ENCODE data around the gene BAZ1B. TPM values are rescaled to one million over a fixed set of nuclear protein-coding genes. Genes with fewer than 3 reads are reported as not detected.
"Not testable (repeated sequence)": the region's sequence is repeated elsewhere in the genome, so short reads cannot be mapped to it uniquely, and the experiment has no call there.

BAZ1B gene
- total RNA-seq, 1 donor from 2014 or later, result 108 TPM

DNA sequence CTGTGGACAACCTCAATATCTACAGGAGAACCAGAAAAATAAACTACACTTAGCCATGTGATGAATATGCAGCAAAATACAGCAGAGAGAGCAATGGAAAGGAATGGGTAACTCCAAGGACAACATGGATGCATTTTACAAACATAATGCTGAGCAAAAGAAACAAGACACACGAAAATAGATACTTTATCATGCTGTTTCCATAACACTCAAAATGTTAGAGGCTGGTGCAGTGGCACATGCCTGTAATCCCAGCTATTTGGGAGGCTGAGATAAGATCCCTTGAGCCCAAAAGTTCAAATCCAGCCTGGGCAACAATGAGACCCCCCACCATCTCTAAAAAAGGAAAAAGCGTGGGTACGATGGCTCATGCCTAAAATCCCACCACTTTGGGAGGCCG lies 27.1 kb upstream of the BAZ1B start:
- Mint-ChIP-seq H3K27me3 (ENCODE audit: unreplicated experiment) (no peaks in the 10 kb centered on the region), H3K36me3 (ENCODE audit: unreplicated experiment) (no peaks in the 10 kb centered on the region), H3K9me3 (ENCODE audit: unreplicated experiment) (no peaks in the 10 kb centered on the region), H3K4me3 (ENCODE audit: unreplicated experiment) (no peak overlapping the region), H3K4me1 (ENCODE audit: low read depth, unreplicated experiment) (peaks cover 4% of the 10 kb centered on the region), H3K27ac (ENCODE audit: unreplicated experiment) (no peak overlapping the region)
- TF ChIP-seq, protein P1, sequence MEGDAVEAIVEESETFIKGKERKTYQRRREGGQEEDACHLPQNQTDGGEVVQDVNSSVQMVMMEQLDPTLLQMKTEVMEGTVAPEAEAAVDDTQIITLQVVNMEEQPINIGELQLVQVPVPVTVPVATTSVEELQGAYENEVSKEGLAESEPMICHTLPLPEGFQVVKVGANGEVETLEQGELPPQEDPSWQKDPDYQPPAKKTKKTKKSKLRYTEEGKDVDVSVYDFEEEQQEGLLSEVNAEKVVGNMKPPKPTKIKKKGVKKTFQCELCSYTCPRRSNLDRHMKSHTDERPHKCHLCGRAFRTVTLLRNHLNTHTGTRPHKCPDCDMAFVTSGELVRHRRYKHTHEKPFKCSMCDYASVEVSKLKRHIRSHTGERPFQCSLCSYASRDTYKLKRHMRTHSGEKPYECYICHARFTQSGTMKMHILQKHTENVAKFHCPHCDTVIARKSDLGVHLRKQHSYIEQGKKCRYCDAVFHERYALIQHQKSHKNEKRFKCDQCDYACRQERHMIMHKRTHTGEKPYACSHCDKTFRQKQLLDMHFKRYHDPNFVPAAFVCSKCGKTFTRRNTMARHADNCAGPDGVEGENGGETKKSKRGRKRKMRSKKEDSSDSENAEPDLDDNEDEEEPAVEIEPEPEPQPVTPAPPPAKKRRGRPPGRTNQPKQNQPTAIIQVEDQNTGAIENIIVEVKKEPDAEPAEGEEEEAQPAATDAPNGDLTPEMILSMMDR (IDR thresholded peaks at IDR 0.05; ENCODE audit: partially characterized antibody, unreplicated experiment), result no peak
- DNase-seq, result no peak

DNA sequence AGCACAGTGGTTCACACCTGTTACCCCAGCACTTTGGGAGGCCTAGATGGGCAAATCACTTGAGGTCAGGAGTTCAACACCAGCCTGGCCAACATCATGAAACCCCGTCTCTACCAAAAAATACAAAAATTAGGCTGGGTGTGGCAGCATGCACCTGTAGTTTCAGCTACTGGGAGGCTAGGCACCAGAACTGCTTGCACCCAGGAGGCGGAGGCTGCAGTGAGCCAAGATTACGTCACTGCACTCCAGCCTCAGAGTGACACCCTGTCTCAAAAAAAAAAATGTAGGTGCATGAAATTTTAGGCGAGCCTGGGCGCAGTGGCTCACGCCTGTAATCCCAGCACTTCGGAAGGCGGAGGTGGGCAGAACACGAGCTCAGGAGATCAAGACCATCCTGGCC lies 25.7 kb upstream of the BAZ1B start:
- H3K27ac Mint-ChIP-seq (ENCODE audit: unreplicated experiment), result no peak overlapping the region
- TF ChIP-seq, protein P1 (IDR thresholded peaks at IDR 0.05; ENCODE audit: partially characterized antibody, unreplicated experiment), result no peak
- no peak overlapping the region for H3K4me3 Mint-ChIP-seq (ENCODE audit: unreplicated experiment)

DNA sequence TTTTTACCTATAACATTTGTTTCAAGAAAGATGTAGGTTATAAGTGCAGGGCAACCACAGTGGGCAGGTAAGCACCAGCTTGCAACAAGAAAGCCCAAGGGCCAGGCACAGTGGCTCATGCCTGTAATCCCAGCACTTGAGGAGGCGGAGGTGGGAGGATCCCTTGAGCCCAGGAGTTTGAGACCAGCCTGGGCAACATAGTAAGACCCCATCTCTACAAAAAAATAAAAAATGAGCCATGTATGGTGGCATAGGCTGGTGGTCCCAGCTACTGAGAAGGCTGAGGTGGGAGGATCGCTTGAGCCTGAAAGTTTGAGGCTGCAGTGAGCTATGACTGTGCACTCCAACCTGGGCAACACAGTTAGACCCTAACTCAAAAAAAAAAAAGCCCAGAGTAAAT lies 22.6 kb upstream of the BAZ1B start:
- H3K9me3 Mint-ChIP-seq (ENCODE audit: unreplicated experiment), result no peaks in the 10 kb centered on the region
- H3K36me3 Mint-ChIP-seq (ENCODE audit: unreplicated experiment), result no peaks in the 10 kb centered on the region
- H3K27ac Mint-ChIP-seq (ENCODE audit: unreplicated experiment), result no peak overlapping the region
- TF ChIP-seq, protein P1 (IDR thresholded peaks at IDR 0.05; ENCODE audit: partially characterized antibody, unreplicated experiment), result no peak
- DNase-seq, result no peak
- H3K4me3 Mint-ChIP-seq (ENCODE audit: unreplicated experiment), result no peak overlapping the region
- no peaks in the 10 kb centered on the region for H3K27me3 Mint-ChIP-seq (ENCODE audit: unreplicated experiment)
- peaks cover 4% of the 10 kb centered on the region for H3K4me1 Mint-ChIP-seq (ENCODE audit: low read depth, unreplicated experiment)

More for the DNA sequence above, 25.7 kb upstream of the BAZ1B start:
- H3K36me3 Mint-ChIP-seq (ENCODE audit: unreplicated experiment), result no peaks in the 10 kb centered on the region
- no peaks in the 10 kb centered on the region for H3K27me3 Mint-ChIP-seq (ENCODE audit: unreplicated experiment)
- peaks cover 4% of the 10 kb centered on the region for H3K4me1 Mint-ChIP-seq (ENCODE audit: low read depth, unreplicated experiment)
- no peaks in the 10 kb centered on the region for H3K9me3 Mint-ChIP-seq (ENCODE audit: unreplicated experiment)
- no peak for DNase-seq

DNA sequence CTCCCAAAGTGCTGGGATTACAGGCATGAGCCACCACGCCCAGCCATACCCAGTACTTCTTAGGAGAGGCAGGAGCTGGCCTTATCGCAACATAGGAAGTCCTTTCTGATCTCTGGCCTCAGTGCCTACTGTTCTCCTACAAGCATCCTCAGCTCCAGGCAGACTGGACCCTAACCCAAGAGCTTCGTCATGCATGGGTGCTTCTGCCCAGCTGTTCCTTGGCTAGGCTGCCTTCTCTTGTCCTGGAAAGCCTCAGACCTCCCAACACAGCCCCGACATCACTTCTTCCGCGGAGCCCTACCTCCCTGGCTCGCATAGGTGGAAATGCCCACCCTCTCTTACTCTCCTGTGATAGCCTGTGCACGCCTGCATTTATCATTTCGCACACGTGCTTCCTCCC lies 19.6 kb upstream of the BAZ1B start:
- TF ChIP-seq, protein P1 (IDR thresholded peaks at IDR 0.05; ENCODE audit: partially characterized antibody, unreplicated experiment), result no peak
- peaks cover 3% of the 10 kb centered on the region for H3K27me3 Mint-ChIP-seq (ENCODE audit: unreplicated experiment)
- peaks cover 1% of the 10 kb centered on the region for H3K9me3 Mint-ChIP-seq (ENCODE audit: unreplicated experiment)
- DNase-seq, result no peak
- no peak overlapping the region for H3K4me3 Mint-ChIP-seq (ENCODE audit: unreplicated experiment)
- H3K36me3 Mint-ChIP-seq (ENCODE audit: unreplicated experiment), result no peaks in the 10 kb centered on the region
- peaks cover 4% of the 10 kb centered on the region for H3K4me1 Mint-ChIP-seq (ENCODE audit: low read depth, unreplicated experiment)
- H3K27ac Mint-ChIP-seq (ENCODE audit: unreplicated experiment), result no peak overlapping the region

DNA sequence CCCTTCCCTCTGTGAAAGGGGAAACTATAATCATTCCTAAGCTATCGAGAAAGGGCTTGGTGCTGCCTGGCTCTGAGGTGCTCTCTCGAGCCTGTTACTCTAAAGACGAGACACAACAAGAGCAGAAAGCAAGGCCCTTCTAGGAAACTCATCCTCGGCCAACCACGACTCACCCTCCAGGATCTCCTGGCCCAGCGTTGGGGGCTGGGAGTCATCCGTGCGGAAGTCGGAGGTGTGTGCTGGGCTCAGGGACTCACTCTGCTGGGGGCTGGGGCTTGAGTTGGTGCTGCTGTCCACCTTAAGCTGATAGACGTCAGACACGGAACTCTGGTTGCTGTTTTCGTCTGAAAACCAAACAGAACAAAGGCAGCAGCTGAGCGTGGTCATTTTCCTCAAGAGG lies 17.6 kb upstream of the BAZ1B start:
- no peak overlapping the region for H3K4me3 Mint-ChIP-seq (ENCODE audit: unreplicated experiment)
- H3K4me1 Mint-ChIP-seq (ENCODE audit: low read depth, unreplicated experiment), result no peaks in the 10 kb centered on the region
- H3K27me3 Mint-ChIP-seq (ENCODE audit: unreplicated experiment), result peaks cover 5% of the 10 kb centered on the region
- peaks cover 4% of the 10 kb centered on the region for H3K36me3 Mint-ChIP-seq (ENCODE audit: unreplicated experiment)
- H3K9me3 Mint-ChIP-seq (ENCODE audit: unreplicated experiment), result peaks cover 1% of the 10 kb centered on the region
- DNase-seq, result no peak
- H3K27ac Mint-ChIP-seq (ENCODE audit: unreplicated experiment), result no peak overlapping the region
- TF ChIP-seq, protein P1 (IDR thresholded peaks at IDR 0.05; ENCODE audit: partially characterized antibody, unreplicated experiment), result no peak

DNA sequence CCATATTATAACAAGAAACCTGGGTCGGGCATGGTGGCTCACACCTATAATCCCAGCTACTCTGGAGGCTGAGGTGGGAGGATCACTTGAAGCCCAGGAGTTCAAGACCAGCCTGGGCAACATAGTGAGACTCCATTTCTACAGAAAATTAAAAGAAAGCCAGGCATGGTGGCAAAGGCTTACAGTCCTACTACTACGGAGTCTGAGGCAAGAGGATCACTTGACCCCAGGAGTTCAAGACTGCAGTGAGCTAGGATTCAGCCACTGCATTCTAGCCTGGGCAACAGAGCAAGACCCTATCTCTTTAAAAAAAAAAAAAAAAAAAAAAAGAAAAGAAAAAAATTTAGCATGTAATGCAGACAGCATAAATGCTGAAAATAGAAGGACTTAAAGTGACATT lies 16.4 kb upstream of the BAZ1B start:
- H3K4me1 Mint-ChIP-seq (ENCODE audit: low read depth, unreplicated experiment); DNase-seq; H3K27ac Mint-ChIP-seq (ENCODE audit: unreplicated experiment); H3K36me3 Mint-ChIP-seq (ENCODE audit: unreplicated experiment); H3K9me3 Mint-ChIP-seq (ENCODE audit: unreplicated experiment); H3K27me3 Mint-ChIP-seq (ENCODE audit: unreplicated experiment); H3K4me3 Mint-ChIP-seq (ENCODE audit: unreplicated experiment): not testable (repeated sequence)
